Measurements from ENCODE around the gene PPP3CA.

GRCh38 chr4:101044766-101045165, 302.6 kb downstream of the PPP3CA start:
- no peak for TF ChIP-seq CTCF (IDR thresholded peaks at IDR 0.05)
- no peak for TF ChIP-seq TCF7L2 (IDR thresholded peaks at IDR 0.05; ENCODE audit: low read depth, low read length)
